Stimulated activated CD4-positive, alpha-beta T cell treated with anti-CD3 and anti-CD28 coated beads, Interleukin-1b, Interleukin-23, amount 100 ng/mL, for 24 hours (primary cell): ENCODE measurements around the gene GFPT2.
"Not testable (repeated sequence)": the region's sequence is repeated elsewhere in the genome, so short reads cannot be mapped to it uniquely, and the experiment has no call there.

Source experiments
- DNase-seq, 4 experiments: peaks; one replicate each; pipeline ENCODE4 v3.0.0-alpha.2; 2020; ENCODE audit warnings: low read depth in 4 of 4, low spot score in 1 of 4

Gene GFPT2

GRCh38 chr5:180311216-180311615 lies 41.9 kb downstream of the GFPT2 start:
- no peak for DNase-seq

DNA sequence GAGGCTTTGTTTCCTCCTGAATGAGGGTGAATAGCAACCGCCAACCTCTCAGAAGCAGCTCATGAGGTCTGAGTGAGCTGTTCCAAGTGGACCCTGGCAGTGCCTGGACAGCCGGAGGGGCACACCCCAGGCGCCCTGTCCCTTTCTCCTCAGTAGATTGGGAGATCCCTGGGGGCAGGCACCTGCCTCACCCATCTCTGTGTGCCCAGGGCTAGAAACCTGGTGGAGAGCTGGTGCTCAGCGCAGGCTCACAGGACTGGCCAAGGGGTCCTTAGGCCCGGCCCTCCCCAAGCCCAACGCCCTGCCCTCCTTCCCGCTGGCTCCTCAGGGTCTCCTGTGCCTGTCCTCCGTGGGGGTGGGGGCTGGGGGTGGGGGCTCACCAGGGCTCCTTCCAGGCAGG lies 46.3 kb downstream of the GFPT2 start:
- no peak for DNase-seq

DNA sequence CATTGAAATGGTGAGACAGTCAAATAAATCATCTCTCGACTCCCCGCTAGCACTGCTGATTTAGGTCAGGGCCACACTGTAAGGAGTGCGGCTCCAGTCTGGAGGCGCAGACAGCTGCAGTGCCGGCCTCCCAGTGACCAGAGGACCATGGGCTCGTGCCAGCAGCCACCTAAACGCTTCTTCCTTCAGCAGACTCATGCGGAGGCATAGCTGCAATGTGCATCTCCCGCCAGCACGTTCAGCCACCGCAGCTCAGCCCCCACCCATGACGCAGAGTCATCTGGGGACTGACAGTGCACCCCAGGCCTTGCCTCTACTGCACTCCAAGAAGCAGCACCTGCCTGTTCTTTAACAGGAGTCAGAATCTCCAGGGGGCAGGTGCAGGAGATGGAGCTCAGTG lies 47.7 kb downstream of the GFPT2 start:
- no peak for DNase-seq

GRCh38 chr5:180304431-180305375 lies 48.4 kb downstream of the GFPT2 start:
- DNase-seq = no peak

DNA sequence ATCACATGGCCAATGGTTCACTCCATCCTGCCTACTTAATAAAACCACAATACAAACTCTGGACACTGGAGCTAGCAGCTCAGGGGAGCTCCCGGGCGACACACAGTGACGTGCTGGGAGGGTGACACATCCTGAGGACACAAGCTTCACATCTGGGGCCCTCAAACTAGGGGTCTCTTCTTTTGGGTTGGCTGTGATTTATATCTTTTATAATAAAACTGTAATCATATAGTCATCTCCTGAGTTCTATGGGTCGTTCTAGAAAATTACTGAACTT lies 49.2 kb downstream of the GFPT2 start:
- DNase-seq = no peak

DNA sequence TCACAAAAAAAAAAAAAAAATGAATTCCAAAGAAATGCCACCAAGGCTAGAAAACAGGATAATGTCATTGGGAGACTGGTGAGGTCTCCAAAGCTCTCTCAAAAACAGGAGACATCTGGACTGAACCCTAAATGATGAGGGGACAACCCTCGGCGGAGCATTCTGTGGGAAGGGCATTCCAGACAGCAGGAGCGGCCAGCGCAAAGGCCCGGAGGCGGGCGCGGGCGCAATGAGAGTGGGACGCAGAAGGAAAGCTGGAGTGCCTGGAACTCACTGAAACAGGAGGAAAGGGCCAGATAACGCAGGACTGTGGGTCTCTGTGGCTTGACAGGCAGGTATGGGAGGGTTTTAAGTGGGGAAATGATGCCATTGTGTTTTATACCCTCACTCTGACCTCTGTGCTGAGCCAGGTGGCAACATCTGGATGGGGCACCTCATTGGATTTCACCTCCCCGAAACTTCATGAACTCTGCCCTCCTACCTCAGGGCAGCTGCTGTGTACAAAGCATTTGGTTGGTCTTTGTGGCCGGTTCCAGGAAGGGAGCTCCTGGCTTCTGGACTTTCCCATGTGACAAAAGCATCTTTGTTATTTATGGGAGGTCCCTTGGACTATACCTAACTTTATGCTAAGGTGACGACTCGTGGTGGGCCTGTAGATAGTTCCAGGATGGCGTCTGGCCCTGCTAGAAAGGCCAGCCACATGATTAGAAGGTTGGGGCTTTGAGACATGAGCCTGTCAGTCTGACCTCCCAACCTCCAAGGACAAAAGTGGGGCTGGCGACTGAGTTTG lies 49.7 kb downstream of the GFPT2 start:
- DNase-seq = no peak

GRCh38 chr5:180302256-180302655 lies 50.9 kb downstream of the GFPT2 start:
- no peak for DNase-seq

DNA sequence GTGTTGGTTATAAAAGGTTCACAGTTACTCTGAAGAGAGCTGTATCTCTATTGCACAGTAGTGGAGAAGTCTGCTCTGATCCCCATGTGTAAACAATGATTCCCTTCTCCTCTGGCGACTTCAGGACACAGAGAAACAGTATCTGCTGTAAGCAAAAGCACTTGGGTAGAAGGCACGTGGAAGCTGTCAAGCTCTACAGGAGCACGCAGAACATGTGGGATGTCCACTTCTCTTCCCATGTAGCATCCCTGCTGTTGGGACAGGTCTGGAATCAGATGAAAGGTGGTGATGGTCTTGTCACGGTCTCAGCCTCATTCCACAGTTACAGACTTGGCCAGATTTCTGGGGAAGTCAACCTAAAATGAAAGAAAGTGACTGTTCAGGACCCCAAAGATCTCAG lies 51.9 kb downstream of the GFPT2 start:
- no peak for DNase-seq

- no peak for DNase-seq
Measured at GRCh38 chr5:180299526-180299925, 53.6 kb downstream of the GFPT2 start.

- not testable (repeated sequence) for DNase-seq
Measured at GRCh38 chr5:180299014-180299413, 54.1 kb downstream of the GFPT2 start.

GRCh38 chr5:180297587-180298282 lies 55.4 kb downstream of the GFPT2 start:
- no peak for DNase-seq

GRCh38 chr5:180296771-180297170 lies 56.4 kb downstream of the GFPT2 start:
- no peak for DNase-seq

- no peak for DNase-seq
Measured at GRCh38 chr5:180294913-180295555, 58.1 kb downstream of the GFPT2 start.

GRCh38 chr5:180294411-180294810 lies 58.7 kb downstream of the GFPT2 start:
- no peak for DNase-seq

DNA sequence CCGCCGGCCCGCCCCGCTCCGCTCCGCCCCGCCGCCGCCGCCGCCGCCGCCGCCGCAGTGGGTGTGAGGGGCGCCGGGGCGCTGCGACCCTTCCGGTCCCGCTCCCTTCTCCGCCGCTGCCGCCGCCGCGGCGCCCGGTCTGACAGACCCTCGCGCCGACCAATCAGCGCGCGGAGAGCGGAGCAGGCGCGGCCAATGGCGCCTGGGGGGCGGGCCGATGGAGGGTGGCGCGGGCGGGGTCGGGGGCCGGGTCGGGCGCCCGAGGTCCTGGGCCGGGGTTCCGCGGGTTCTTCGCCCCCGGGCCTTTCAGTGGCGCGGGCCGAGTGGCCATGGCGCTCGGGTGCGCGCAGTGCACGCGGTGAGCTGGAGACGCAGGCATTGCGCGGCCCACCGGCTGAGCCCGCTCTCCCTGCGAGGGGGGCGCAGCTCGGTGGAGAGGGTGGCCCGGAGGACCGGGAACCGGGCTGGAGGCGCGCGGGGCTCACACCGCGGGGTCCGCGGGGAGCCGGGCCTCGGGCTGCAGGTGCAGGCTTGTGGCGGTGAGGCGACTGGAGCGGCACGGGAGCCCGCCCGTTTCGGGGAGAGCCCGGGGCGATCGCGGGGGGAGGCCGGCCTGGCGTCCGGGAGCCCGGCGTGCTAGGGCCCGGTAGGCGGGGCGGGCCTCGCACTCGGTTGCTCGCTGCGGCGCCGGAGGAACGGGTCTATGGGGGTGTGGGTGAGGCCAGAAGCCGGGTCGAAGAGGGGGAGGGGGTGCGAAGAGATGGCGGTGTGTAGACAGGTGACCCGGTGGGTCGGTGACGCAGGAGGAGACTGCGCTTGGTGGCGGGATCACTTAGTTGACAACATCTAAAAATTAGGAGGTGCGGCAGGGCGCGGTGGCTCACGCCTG lies 60.9 kb downstream of the GFPT2 start, which contains the start of gene MAPK9:
TSS of gene MAPK9 (minus strand) at position 141 of the 889 bp plus-strand sequence. CDS start 11,522 bp downstream, outside the sequence.
- DNase-seq = peak; percentile 67 to 79 (median 70)

DNA sequence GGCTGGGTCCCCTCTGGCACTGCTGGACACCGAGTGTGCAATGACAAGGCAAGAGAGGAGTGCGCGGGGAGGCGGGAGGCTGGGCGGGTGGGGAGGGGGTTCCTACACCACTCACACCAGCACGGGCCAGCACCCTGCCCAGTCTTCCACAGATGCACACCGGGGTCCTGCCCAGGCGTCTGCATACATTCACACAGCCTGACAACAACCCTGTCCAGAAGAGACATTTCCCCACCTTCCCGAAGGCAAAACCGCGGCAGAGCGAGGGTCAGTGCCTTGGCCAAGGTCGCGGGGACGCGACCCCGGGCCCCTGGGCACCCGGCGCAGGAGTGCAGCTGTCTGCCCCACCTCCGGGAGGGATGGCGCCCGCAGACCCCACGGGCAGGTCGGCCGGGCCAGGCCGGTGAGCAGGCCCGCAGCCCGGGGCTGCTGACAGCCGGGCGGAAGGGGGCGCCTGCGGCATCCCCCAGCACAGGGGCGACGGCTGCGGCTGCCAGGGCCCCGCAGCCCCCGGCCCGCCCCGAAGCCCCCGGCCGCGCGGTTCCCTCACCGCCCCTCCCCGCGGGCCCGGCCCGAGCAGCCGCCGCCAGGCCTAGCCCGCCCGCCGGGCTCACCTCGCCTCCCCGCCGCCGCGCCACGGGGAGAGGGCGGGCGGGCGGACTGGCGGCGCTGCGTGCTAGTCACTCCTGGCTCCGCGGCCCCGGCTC lies 61.7 kb downstream of the GFPT2 start:
- peak in 1 of 4 experiments; percentile 18 for DNase-seq

- no peak for DNase-seq
Measured at GRCh38 chr5:180290568-180291233, 62.4 kb downstream of the GFPT2 start.

GRCh38 chr5:180289966-180290365 lies 63.2 kb downstream of the GFPT2 start:
- no peak for DNase-seq

- DNase-seq = no peak
Measured at GRCh38 chr5:180289433-180289832, 63.7 kb downstream of the GFPT2 start.
